Right lobe of liver (tissue), 4 donors: ENCODE measurements around the gene PLCB4.

Experiments
- CTCF ChIP-seq, 4 donors: fragments of 200-600 bp in 3 of 4; fragments of 450-650 bp in 1 of 4; IDR thresholded peaks; one replicate each; pipeline versions ENCODE4 v1.5.1 to v1.8.0; 2016 to 2022; ENCODE audit warnings: antibody characterized with exemption in 4 of 4, mild to moderate bottlenecking in 2 of 4
- POLR2A ChIP-seq: fragments of 450-650 bp; IDR thresholded peaks from one replicate; pipeline ENCODE4 v1.6.1; 2017; ENCODE audit warnings: antibody characterized with exemption, mild to moderate bottlenecking
- donor health status: DM: no; HTN: no; CAD: no.
- donor health status: DM: no; HTN: no; CAD: no.
- donor health status: DM: no; HTN: yes; CAD: no.

- TF ChIP-seq CTCF (IDR thresholded peaks at IDR 0.05) (no peak), POLR2A (no peak)
Measured at GRCh38 chr20:9354579-9354978, 285.7 kb downstream of the PLCB4 start.
